TTC549 (cell line): ENCODE data around the gene ARHGAP6.
"Not testable (repeated sequence)": the region's sequence is repeated elsewhere in the genome, so short reads cannot be mapped to it uniquely, and the experiment has no call there.

Experiments
- FAIRE-seq: peaks from 2 replicates; lab custom pipeline; 2012; peaks lifted over from hg19 to GRCh38; lab: Jason Lieb, UNC

The ARHGAP6 gene

GRCh38 chrX:11293113-11293512 is 372.6 kb downstream of the ARHGAP6 start, which contains the start of gene AMELX:
AMELX (plus strand) TSS chrX:11293413; CDS start chrX:11294789, 1,376 bp downstream.
- no peak for FAIRE-seq

- FAIRE-seq = no peak
Observed at GRCh38 chrX:11290416-11291102, 375.2 kb downstream of the ARHGAP6 start.

DNA sequence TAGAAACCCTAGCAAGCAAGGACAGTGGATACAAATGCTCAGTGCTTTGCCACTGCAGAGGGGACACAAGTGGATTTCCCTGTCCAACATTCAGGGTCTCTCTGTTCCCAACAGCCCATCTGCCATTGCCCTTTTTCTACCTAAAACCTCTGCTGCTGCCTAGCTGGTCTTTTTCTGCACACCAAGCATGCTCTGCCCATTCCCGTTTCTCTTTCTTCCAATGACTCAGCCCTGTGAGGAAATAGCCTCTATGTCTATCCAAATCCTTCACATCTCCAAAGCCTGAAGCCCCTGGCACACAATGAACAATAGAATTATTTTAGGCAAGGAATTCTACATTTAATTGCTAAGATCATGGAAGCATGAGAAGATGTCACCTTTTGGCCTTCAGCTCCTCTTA is 378.2 kb downstream of the ARHGAP6 start:
- no peak for FAIRE-seq

DNA sequence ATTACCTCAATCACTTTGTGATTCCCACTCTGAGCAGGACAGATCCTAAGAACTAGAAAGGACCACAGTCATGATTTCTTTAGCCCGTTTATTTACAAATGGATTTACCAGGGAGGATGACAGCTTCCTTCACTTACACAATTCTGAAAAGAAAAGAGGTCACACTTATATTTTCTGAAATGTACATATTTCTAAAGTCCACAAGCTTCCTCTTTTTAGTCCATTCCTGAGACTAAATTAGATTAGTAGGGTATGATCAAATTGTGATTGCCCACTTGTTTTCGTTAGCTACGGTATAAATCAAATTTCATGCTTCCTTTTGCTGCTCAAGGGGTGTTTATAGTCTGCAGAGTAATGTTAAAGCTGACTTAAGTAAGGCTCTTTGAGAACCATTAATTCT is 380.1 kb downstream of the ARHGAP6 start:
- FAIRE-seq = no peak

DNA sequence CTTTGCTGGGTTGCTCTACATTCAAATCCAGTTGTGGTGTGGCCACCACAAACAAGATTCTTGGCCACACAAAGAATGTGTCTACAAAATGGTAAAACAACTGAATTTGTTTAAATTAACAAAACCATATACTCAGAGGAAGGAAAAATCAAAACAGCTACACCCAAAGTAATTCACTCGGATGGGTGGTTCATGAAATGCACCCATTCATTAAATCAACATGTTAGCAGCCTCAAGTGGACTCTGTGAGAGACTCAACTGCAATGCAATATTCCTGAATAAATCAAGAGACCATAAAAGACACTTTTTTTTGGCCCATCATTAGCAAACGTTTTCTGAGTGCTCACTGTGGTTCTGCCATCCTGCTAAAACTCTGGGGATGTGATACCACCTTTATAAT is 383.7 kb downstream of the ARHGAP6 start:
- no peak for FAIRE-seq

DNA sequence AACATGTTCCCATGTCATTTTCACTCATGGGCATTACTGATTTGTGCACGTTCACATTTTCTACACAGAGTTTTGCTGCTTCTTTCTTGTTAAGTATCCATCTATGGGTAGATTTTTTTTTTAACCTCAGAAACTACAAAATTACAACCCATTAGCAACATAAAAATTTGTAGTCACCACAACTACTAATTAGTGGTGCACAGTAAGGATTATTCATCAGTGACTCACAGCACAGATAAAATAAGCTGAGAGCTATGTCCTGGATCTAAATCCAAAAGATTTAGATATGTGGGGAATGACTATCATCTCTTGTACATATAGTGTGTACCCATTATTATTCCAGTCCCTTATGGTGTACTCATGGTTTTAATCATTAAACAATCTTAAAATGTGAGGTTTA is 392.2 kb downstream of the ARHGAP6 start:
- FAIRE-seq = no peak

DNA sequence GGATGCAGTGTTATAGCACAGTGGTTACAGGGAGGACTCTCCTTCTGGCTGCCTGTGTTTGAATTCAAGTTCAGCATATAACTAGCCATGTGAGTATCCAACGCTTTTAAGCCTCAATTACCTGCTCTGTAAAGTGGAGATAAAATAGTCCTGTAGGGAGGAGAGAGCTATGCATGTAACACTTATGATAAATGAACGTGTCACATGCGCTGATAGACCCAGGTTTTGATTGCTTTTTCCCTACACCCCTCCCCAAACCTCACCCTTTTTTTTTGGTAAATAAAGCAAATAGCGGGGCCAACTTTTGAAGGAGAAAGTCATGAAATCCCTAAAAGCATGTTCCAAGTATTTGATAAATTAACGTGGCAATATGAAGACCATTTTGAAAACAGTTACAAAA is 392.9 kb downstream of the ARHGAP6 start:
- no peak for FAIRE-seq

- no peak for FAIRE-seq
Observed at GRCh38 chrX:11272290-11272689, 393.4 kb downstream of the ARHGAP6 start.

GRCh38 chrX:11269996-11270395 is 395.7 kb downstream of the ARHGAP6 start:
- FAIRE-seq = no peak

DNA sequence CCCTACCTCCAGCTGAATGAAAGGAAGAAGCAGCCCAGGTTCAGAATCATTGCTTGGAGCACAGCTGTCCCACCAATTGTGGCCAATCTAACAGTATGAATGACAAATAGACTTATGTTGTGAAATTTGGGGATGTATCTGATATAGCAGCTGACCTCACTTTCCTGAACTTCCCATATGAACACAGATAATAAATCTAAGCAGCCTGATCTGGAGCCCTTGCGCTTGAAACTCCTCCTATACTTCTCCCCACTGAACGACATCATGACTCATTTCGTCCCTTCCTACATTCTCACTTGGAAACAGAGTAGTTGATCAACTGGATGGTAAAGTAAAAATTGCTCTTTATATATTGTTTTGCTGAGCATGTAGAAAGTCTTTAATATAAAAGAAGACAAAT is 396.7 kb downstream of the ARHGAP6 start:
- FAIRE-seq = no peak

GRCh38 chrX:11267425-11267824 is 398.3 kb downstream of the ARHGAP6 start:
- no peak for FAIRE-seq

GRCh38 chrX:11266573-11267003 is 399.1 kb downstream of the ARHGAP6 start:
- no peak for FAIRE-seq

DNA sequence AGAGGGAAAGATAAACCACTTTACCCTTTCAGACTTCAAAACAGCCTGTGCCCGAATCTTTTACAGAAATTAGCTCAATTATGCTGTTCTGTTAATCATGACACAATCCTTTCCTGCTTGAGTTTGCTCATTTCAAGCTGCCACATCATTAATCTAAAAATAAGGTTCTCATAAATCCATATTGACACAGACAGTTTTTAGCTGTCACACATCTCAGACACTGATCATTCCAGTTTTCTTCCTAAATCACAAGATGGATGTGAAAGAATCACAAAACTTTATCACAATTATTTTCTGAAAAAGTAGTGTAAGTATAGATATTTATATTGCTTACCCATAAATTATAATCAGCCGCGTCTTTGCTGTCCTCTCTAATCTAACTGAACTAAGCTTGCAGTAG is 400.4 kb downstream of the ARHGAP6 start:
- no peak for FAIRE-seq

DNA sequence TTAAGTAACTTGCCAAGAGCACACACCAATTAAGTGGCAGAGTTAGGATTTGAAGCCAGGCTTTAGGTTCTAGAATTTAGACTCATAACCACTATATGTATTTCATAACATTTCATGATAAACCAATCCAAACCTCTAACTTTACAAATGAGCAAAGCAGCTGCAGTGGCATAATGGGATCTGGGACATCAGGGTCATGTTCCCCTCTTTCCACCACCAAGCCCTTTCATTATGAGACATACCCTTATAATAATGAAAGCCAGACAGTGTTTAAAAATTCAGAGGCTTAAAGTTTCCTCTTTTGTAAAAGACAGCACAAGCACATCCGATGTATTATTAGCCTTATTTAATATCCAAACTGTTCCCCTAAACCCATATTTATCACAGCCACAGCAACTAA is 400.8 kb downstream of the ARHGAP6 start:
- no peak for FAIRE-seq

- FAIRE-seq = no peak
Observed at GRCh38 chrX:11261260-11261659, 404.5 kb downstream of the ARHGAP6 start.

DNA sequence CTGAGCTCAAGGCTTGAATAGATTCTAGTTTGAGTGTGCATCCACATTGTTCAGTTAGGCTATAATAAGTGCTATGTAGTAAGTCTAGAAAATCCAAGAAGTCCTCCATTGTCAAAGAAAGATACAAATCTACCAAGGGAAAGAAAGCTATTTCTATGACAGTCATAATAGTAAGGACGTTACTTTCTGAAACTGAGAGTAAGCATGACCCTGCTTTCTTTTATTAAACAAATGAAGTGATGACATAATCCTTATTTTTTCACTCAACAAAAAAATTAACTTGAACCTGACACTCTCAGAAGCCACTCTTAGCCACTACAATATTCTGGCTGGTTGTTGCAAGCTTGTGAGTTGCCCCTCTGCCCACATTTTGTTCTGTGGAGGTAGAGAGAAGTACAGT is 406.3 kb downstream of the ARHGAP6 start:
- FAIRE-seq = no peak

DNA sequence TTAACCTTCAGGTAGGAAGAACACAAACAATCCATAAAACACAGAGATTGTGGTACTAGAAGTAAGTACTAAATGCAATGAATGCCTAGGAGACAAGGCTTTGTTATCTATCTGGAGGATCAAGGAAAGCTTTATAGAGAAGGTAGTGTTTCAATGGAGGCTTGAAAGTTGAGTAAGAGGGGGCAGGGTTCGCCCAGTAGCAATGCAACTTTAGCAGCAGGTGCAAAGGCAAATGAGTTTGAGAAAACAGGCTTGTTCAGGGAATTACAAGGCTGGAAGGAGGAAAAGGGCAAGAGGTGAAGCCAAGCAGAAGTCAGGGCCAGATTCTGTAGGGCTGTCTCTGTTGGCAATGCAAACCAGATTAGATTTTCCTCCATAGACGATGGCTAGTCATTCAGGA is 408.0 kb downstream of the ARHGAP6 start:
- no peak for FAIRE-seq

GRCh38 chrX:11257290-11257689 is 408.4 kb downstream of the ARHGAP6 start:
- FAIRE-seq = no peak

GRCh38 chrX:11254417-11255109 is 411.2 kb downstream of the ARHGAP6 start:
- FAIRE-seq = no peak

- no peak for FAIRE-seq
Observed at GRCh38 chrX:11244636-11245035, 421.1 kb downstream of the ARHGAP6 start.

DNA sequence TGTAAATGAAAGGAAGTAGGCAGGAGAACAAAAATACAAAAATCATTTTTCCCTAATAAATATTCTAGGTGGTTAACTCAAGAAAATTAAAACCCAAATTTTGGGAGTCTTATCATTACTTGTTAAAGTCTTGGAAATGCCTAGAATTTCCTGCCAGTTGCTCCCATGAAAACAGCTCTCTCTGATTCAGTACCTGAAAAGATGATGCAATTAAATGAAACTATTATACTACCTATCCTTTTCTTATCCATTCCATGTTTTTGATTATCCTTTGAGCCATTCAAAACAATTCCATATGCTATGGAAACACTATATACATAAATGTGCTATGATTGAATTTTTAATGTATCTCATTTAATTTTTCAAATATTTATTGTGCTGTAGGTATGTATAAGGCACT is 423.0 kb downstream of the ARHGAP6 start:
- no peak for FAIRE-seq

DNA sequence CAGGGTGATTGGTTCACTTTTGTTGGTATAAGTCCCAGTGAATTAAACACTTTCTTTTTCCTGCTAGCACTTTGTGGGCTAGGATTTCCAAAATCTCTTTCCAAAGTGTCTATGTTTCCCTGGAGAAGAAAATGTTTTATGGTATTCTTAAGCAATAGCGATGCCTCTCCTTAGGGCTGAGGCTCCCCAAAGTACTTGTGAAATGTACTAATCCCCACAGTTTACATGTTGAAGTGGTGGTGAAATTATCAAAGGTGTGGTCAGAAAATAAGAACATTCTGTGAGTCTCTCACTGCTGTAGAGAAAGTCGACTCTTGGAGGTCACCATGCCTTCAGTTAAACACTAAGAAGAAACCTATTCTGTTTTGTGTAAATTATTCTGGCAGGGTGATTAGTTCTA is 424.0 kb downstream of the ARHGAP6 start:
- no peak for FAIRE-seq

DNA sequence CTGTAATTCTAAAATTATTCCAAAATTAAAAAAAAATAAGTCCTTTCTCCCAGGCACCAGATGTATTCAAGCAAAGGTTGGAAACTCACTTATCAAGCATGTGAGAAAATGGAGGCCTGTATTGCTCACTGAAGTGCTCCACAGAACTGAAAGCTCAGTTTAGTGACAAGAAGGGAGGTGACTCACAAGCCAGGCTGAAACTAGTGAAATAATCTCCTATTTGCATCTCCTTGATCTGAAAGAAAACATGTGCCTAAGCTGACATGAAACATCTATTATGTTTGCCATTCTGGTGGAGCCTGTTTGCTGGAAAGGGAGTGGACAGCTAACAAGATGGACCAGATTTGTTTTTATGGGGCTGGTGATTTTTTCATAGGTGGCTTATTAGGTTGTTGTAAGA is 426.5 kb downstream of the ARHGAP6 start:
- FAIRE-seq = no peak

DNA sequence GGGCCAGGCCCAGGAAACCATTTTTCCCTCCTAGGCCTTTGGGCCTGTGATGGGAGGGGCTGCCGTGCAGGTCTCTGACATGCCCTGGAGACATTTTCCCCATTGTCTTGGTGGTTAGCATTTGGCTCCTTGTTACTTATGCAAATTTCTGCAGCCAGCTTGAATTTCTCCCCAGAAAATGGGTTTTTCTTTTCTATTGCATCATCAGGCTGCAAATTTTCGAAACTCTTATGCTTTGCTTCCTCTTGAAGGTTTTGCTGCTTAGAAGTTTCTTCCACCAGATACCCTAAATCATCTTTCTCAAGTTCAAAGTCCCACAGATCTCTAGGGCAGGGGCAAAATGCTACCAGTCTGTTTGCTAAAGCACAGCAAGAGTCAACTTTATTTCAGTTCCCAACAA is 430.3 kb downstream of the ARHGAP6 start:
- FAIRE-seq = not testable (repeated sequence)
